Measurements from ENCODE around the gene OSBPL9. TPM values are rescaled to one million over a fixed set of nuclear protein-coding genes. Genes with fewer than 3 reads are reported as not detected.

Gene OSBPL9
- total and polyA plus RNA-seq, 9 of the 15 experiments (the other 6 are each of a cell fraction or from before 2014, with no cell fraction given) = 43.9 to 217 (median 170) TPM

GRCh38 chr1:51729156-51729823 is 112.4 kb downstream of the OSBPL9 start (continued):
- TF ChIP-seq IRF9 (tag; IDR thresholded peaks at IDR 0.05) (no peak), SMAD3 (CRISPR knock-in tag; conservative IDR thresholded peaks at IDR 0.05) (no peak), ZNF696 (CRISPR knock-in tag; conservative IDR thresholded peaks at IDR 0.05) (no peak), TCF3 (CRISPR knock-in tag; IDR thresholded peaks at IDR 0.05) (peak; percentile 44), MEF2A (IDR thresholded peaks at IDR 0.05; ENCODE audit: control insufficient read depth, low read depth, low read length) (no peak), MECOM (CRISPR knock-in tag; IDR thresholded peaks at IDR 0.05) (no peak), PHF8 (IDR thresholded peaks at IDR 0.05; ENCODE audit: borderline replicate concordance, low read length) (peak; percentile 82)
- TF ChIP-seq, protein P1, sequence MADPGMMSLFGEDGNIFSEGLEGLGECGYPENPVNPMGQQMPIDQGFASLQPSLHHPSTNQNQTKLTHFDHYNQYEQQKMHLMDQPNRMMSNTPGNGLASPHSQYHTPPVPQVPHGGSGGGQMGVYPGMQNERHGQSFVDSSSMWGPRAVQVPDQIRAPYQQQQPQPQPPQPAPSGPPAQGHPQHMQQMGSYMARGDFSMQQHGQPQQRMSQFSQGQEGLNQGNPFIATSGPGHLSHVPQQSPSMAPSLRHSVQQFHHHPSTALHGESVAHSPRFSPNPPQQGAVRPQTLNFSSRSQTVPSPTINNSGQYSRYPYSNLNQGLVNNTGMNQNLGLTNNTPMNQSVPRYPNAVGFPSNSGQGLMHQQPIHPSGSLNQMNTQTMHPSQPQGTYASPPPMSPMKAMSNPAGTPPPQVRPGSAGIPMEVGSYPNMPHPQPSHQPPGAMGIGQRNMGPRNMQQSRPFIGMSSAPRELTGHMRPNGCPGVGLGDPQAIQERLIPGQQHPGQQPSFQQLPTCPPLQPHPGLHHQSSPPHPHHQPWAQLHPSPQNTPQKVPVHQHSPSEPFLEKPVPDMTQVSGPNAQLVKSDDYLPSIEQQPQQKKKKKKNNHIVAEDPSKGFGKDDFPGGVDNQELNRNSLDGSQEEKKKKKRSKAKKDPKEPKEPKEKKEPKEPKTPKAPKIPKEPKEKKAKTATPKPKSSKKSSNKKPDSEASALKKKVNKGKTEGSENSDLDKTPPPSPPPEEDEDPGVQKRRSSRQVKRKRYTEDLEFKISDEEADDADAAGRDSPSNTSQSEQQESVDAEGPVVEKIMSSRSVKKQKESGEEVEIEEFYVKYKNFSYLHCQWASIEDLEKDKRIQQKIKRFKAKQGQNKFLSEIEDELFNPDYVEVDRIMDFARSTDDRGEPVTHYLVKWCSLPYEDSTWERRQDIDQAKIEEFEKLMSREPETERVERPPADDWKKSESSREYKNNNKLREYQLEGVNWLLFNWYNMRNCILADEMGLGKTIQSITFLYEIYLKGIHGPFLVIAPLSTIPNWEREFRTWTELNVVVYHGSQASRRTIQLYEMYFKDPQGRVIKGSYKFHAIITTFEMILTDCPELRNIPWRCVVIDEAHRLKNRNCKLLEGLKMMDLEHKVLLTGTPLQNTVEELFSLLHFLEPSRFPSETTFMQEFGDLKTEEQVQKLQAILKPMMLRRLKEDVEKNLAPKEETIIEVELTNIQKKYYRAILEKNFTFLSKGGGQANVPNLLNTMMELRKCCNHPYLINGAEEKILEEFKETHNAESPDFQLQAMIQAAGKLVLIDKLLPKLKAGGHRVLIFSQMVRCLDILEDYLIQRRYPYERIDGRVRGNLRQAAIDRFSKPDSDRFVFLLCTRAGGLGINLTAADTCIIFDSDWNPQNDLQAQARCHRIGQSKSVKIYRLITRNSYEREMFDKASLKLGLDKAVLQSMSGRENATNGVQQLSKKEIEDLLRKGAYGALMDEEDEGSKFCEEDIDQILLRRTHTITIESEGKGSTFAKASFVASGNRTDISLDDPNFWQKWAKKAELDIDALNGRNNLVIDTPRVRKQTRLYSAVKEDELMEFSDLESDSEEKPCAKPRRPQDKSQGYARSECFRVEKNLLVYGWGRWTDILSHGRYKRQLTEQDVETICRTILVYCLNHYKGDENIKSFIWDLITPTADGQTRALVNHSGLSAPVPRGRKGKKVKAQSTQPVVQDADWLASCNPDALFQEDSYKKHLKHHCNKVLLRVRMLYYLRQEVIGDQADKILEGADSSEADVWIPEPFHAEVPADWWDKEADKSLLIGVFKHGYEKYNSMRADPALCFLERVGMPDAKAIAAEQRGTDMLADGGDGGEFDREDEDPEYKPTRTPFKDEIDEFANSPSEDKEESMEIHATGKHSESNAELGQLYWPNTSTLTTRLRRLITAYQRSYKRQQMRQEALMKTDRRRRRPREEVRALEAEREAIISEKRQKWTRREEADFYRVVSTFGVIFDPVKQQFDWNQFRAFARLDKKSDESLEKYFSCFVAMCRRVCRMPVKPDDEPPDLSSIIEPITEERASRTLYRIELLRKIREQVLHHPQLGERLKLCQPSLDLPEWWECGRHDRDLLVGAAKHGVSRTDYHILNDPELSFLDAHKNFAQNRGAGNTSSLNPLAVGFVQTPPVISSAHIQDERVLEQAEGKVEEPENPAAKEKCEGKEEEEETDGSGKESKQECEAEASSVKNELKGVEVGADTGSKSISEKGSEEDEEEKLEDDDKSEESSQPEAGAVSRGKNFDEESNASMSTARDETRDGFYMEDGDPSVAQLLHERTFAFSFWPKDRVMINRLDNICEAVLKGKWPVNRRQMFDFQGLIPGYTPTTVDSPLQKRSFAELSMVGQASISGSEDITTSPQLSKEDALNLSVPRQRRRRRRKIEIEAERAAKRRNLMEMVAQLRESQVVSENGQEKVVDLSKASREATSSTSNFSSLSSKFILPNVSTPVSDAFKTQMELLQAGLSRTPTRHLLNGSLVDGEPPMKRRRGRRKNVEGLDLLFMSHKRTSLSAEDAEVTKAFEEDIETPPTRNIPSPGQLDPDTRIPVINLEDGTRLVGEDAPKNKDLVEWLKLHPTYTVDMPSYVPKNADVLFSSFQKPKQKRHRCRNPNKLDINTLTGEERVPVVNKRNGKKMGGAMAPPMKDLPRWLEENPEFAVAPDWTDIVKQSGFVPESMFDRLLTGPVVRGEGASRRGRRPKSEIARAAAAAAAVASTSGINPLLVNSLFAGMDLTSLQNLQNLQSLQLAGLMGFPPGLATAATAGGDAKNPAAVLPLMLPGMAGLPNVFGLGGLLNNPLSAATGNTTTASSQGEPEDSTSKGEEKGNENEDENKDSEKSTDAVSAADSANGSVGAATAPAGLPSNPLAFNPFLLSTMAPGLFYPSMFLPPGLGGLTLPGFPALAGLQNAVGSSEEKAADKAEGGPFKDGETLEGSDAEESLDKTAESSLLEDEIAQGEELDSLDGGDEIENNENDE (IDR thresholded peaks at IDR 0.05; ENCODE audit: low read depth, low read length) = no peak
- TF ChIP-seq, protein P2, sequence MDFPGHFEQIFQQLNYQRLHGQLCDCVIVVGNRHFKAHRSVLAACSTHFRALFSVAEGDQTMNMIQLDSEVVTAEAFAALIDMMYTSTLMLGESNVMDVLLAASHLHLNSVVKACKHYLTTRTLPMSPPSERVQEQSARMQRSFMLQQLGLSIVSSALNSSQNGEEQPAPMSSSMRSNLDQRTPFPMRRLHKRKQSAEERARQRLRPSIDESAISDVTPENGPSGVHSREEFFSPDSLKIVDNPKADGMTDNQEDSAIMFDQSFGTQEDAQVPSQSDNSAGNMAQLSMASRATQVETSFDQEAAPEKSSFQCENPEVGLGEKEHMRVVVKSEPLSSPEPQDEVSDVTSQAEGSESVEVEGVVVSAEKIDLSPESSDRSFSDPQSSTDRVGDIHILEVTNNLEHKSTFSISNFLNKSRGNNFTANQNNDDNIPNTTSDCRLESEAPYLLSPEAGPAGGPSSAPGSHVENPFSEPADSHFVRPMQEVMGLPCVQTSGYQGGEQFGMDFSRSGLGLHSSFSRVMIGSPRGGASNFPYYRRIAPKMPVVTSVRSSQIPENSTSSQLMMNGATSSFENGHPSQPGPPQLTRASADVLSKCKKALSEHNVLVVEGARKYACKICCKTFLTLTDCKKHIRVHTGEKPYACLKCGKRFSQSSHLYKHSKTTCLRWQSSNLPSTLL (IDR thresholded peaks at IDR 0.05) = no peak
- TF ChIP-seq, protein P3, sequence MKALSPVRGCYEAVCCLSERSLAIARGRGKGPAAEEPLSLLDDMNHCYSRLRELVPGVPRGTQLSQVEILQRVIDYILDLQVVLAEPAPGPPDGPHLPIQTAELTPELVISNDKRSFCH (CRISPR knock-in tag; IDR thresholded peaks at IDR 0.05) = no peak
- TF ChIP-seq, protein P3 (tag; IDR thresholded peaks at IDR 0.05) = peak; percentile 72; the same call in 1 of the 2 replicates
